Cardiac fibroblast (primary cell): ENCODE measurements around the gene BTN2A1.
A peak's percentile ranks its signal among the peaks of the same experiment; 100 is the strongest.

Experiments used
- DNase-seq, 2 donors: peaks; one replicate each; pipeline versions ENCODE4 v3.0.0 to v3.0.0-alpha.2; 2010; ENCODE audit warnings: low read depth in 2 of 2
- H3K4me3 ChIP-seq, 2 donors: replicated peaks in 1 of 2; 1 replicate in 1 of 2; 2 replicates in 1 of 2; pipeline ENCODE4 v1.5.1; 2011; ENCODE audit warnings: low read depth in 2 of 2, low read length in 2 of 2, mild to moderate bottlenecking in 2 of 2, moderate library complexity in 1 of 2
- TF ChIP-seq, protein P1 (sequence below): IDR thresholded peaks from one replicate; pipeline ENCODE4 v1.5.1; 2011; ENCODE audit warnings: low read depth, mild to moderate bottlenecking, low read length, inconsistent platforms

BTN2A1 gene

DNA sequence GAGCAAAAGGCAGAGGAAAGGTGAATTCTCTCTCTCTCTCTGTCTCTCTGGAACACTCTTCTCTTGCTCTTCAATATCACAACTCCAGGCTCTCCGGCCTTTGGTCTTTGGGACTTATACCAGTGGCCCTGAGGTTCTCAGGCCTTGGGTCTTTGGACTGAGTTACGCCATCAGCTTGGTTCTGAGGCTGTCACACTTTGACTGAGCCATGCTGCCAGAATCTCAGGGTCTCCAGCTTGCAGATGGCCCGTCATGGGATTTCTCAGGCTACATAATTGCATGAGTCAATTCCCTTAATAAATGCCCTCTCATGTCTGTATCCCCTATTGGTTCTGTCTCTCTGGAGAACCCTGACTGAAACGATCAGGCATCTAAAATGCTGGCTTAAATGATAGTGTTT lies 12.9 kb downstream of the BTN2A1 start:
- TF ChIP-seq, protein P1, sequence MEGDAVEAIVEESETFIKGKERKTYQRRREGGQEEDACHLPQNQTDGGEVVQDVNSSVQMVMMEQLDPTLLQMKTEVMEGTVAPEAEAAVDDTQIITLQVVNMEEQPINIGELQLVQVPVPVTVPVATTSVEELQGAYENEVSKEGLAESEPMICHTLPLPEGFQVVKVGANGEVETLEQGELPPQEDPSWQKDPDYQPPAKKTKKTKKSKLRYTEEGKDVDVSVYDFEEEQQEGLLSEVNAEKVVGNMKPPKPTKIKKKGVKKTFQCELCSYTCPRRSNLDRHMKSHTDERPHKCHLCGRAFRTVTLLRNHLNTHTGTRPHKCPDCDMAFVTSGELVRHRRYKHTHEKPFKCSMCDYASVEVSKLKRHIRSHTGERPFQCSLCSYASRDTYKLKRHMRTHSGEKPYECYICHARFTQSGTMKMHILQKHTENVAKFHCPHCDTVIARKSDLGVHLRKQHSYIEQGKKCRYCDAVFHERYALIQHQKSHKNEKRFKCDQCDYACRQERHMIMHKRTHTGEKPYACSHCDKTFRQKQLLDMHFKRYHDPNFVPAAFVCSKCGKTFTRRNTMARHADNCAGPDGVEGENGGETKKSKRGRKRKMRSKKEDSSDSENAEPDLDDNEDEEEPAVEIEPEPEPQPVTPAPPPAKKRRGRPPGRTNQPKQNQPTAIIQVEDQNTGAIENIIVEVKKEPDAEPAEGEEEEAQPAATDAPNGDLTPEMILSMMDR = no peak
- no peak for DNase-seq
- H3K4me3 ChIP-seq = no peak overlapping the region

DNA sequence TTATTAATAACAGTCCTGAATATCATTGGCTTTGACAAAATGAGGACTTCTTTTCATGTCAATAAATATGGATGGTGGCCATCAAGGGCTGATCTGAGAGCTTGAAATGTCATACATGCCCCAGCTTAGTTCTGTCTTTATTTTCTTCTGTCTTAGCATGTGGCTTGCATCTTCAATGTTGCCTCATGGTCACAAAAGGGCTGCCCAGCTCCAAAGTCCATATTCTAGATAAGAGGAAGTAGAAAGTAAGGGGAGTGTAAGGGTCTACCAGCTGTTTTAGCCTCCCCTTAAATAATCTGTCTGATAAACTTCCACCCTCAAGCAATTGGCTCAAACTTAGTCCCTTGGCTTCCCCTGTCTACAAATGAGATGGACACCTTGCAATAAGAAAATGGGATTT lies 14.2 kb downstream of the BTN2A1 start:
- TF ChIP-seq, protein P1 = no peak
- H3K4me3 ChIP-seq = no peak overlapping the region
- no peak for DNase-seq

DNA sequence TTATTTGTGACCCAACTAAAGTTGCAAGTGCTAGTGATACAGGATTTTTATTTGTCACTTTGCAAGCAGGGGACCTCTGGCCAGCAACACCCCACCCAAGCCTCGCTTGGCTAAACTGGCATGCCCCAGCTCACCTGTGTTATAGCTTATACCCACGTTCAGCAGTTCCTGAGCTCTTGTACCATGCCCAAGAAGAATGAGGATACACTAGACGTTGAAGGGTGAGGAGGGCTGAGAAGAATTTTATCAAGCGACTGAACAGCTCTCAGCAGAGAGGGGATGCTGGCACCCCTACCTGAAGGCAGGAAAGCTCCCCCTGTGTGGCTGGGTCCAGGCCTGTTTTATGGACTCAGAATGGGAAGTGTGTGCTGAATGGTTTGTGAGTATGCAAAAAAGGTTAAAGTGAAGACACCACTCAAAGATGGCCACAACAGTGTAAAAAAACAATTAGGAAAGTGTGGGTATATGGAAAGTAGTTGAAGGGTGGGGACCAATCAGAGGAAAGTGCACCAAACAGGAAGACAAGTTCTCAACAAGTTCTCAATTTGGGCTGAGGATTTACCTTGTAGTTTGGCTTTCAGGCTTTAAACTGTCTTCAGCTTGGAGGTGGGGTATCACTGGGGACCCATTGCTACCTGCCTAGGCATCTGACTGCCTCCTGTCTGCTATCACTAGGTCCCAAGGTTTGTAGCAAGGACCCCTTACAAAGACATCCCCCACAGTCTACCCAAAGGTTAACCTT lies 15.0 kb downstream of the BTN2A1 start:
- TF ChIP-seq, protein P1 = no peak
- H3K4me3 ChIP-seq = no peak overlapping the region
- DNase-seq = no peak

DNA sequence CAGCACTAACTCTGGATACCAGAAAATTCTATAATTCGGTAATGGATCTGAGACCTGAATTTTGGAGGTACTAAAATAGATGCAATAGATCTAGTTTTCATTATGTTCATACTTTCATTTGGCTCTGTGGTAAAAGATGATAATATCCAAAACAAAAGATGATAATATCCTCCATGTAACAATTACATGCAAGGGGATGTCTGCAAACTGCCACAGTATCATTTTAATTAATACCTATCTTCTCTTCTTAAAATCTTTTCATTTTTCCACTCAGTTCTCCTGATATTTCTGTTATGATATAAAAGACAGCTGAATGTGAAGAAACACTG lies 15.6 kb downstream of the BTN2A1 start:
- peak overlapping the region; percentile 44 to 51 for H3K4me3 ChIP-seq
- no peak for DNase-seq
- TF ChIP-seq, protein P1 = no peak

DNA sequence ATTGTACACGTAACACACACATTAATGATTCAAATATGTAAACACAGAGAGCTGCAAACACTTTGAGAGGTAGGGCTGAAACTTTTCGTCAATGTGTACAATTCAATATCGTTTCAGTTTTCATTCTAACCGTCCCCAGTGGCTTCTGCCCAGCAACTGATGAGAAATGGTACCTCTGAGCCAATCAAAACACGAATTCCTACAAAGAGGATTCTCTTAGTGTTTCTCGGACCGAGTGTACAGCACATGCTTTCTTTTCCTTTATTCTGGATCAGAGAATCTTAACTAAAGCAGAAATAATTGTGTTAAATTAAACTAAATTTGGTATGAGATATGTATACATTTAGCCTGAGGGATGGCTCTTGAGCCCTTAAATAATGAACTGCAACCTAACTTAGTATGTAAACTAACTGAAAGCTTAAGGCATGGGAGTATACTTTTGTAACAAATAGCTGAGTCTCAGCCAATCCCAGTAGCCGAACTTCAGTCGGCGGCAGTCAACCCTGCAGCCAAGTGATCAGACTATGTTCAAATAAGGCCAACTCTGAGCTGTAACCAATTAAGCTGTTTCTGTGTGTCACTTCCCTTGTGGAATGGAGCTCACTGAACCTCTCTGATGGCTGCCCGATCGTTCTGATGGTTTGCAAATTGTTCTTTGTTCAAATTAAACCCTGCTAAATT lies 16.1 kb downstream of the BTN2A1 start:
- peak; percentile 96 to 97 for DNase-seq
- peak overlapping the region; percentile 44 to 51 for H3K4me3 ChIP-seq
- TF ChIP-seq, protein P1 = no peak

DNA sequence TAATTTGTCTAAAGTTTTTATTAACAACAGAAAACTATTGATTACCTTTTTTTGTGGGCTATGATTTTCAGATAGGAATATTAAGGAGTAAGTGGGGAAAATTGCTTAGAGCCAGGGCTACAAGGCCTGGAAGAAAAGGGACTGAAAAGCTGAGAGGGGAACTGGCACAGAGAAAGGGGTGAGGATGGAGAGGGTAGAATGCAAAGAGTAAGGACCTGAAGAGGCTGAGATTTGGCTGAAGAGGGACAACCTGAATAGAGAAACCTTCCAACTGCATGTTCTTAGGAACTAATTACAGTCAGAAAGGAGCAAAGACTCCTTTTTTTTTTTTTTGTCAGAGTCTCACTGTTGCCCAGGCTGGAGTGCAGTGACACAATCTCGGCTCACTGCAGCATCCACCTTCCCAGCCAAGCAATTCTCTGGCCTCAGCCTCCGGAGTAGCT lies 16.7 kb downstream of the BTN2A1 start:
- peak overlapping the region; percentile 44 to 51 for H3K4me3 ChIP-seq
- TF ChIP-seq, protein P1 = no peak
- DNase-seq = no peak
